ENCODE results near the gene SPRR3.

The SPRR3 gene

DNA sequence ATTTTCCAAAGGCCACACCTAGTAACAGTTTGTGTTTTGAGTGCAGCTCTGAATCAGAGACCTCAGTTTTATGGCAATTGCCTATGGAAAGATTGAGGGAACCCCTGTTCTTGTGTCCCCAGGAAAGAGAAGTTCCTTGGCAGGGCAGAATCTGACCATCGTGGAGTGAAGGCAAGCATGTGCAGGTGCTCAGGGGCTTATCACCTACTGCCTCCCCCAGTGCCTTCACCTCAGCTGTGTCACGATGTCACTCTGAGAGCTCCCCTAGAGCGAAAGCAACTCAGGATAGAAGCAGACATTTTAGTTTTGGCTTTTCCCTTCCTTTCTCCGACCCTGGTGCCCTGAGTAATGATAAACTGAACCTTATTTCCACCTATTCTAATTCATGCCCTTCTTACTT lies 19.5 kb upstream of the SPRR3 start:
- H3K27me3 ChIP-seq (replicated peaks; ENCODE audit: control insufficient read depth, insufficient read depth, low read length, poor library complexity, severe bottlenecking): no peaks in the 10 kb centered on the region
- no peaks in the 10 kb centered on the region for H3K9me3 ChIP-seq (ENCODE audit: control insufficient read depth, low read length)
- H3K27ac ChIP-seq (ENCODE audit: insufficient read depth, low read length, poor library complexity, severe bottlenecking): no peak overlapping the region
- H3K36me3 ChIP-seq (ENCODE audit: control insufficient read depth, insufficient read depth, low read length): no peaks in the 10 kb centered on the region
- H3K4me3 ChIP-seq (ENCODE audit: insufficient read depth, low read depth, low read length, poor library complexity, severe bottlenecking): no peak overlapping the region
- DNase-seq: no peak
- no peaks in the 10 kb centered on the region for H3K4me1 ChIP-seq (ENCODE audit: control insufficient read depth, insufficient read depth, low read length, poor library complexity, severe bottlenecking)

DNA sequence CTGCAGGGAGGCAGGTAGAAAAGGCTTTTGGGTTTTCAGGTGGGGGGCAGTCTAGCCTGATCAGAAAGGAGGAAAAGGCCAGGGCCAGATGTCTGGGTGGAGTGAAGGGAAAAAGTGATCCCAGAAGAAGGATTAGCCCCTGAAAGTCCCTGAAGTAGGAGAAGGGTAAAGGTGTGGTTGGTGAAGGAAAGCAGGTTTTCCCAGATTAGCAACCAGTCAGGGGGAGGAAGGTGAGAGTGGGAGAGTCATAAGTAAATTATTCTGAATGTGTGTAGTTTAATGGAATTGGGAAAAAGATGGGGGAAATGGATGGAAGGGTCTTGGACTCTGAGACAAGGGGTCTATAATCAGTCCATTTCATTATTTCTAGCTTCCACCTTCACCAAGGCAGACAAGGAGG lies 18.3 kb upstream of the SPRR3 start:
- Histone ChIP-seq H3K27ac (ENCODE audit: insufficient read depth, low read length, poor library complexity, severe bottlenecking) (no peak overlapping the region), H3K9me3 (ENCODE audit: control insufficient read depth, low read length) (no peaks in the 10 kb centered on the region), H3K4me1 (ENCODE audit: control insufficient read depth, insufficient read depth, low read length, poor library complexity, severe bottlenecking) (no peaks in the 10 kb centered on the region), H3K27me3 (replicated peaks; ENCODE audit: control insufficient read depth, insufficient read depth, low read length, poor library complexity, severe bottlenecking) (no peaks in the 10 kb centered on the region), H3K4me3 (ENCODE audit: insufficient read depth, low read depth, low read length, poor library complexity, severe bottlenecking) (no peak overlapping the region), H3K36me3 (ENCODE audit: control insufficient read depth, insufficient read depth, low read length) (no peaks in the 10 kb centered on the region)
- no peak for DNase-seq

DNA sequence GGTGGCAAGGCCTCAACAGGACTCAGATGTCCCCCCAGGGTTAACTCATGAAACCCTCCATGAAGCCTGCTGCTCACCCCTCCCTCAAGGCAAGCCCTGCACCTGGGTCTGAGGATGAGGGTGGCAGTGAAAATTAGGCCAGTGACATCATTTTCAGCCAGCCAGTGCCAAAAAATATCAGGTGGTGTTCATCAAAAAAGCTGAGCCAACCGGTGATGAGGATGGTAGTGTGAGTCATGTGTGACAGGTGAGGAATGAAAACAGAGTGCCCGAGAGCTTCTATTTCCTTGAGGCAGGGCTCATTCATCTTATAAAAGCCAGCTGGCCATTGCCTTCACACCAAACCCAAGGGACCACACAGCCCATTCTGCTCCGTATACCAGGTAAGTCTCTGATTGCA lies 17.8 kb upstream of the SPRR3 start, which contains the start of gene SPRR1A:
TSS of gene SPRR1A (plus strand) at position 339 of the 400 bp plus-strand sequence. CDS start 1,150 bp downstream, outside the sequence.
- Histone ChIP-seq H3K36me3 (ENCODE audit: control insufficient read depth, insufficient read depth, low read length) (no peaks in the 10 kb centered on the region), H3K4me1 (ENCODE audit: control insufficient read depth, insufficient read depth, low read length, poor library complexity, severe bottlenecking) (no peaks in the 10 kb centered on the region), H3K27me3 (replicated peaks; ENCODE audit: control insufficient read depth, insufficient read depth, low read length, poor library complexity, severe bottlenecking) (no peaks in the 10 kb centered on the region), H3K4me3 (ENCODE audit: insufficient read depth, low read depth, low read length, poor library complexity, severe bottlenecking) (no peak within 1 kb of the TSS), H3K9me3 (ENCODE audit: control insufficient read depth, low read length) (no peaks in the 10 kb centered on the region), H3K27ac (ENCODE audit: insufficient read depth, low read length, poor library complexity, severe bottlenecking) (no peak within 1 kb of the TSS)
- no peak for DNase-seq

DNA sequence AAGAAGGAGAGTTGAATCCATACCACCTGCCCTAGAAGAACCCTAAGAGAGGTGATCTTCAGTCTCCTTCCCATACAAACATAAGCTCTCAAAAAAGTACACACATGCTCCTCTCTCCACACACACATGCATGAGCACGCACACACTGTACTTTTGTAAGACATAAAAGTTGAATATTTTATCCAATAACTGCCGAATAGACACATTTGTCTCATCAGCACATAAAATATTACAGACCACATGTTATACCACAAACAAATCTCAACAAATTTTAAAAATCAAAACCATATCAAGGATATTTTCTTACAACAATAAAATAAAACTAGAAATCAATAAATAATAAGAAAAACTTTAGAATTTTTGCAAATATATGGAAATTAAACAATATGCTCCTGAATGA lies 15.0 kb upstream of the SPRR3 start:
- Histone ChIP-seq H3K4me1 (ENCODE audit: control insufficient read depth, insufficient read depth, low read length, poor library complexity, severe bottlenecking) (no peaks in the 10 kb centered on the region), H3K27ac (ENCODE audit: insufficient read depth, low read length, poor library complexity, severe bottlenecking) (no peak overlapping the region), H3K9me3 (ENCODE audit: control insufficient read depth, low read length) (no peaks in the 10 kb centered on the region), H3K36me3 (ENCODE audit: control insufficient read depth, insufficient read depth, low read length) (no peaks in the 10 kb centered on the region), H3K4me3 (ENCODE audit: insufficient read depth, low read depth, low read length, poor library complexity, severe bottlenecking) (no peak overlapping the region), H3K27me3 (replicated peaks; ENCODE audit: control insufficient read depth, insufficient read depth, low read length, poor library complexity, severe bottlenecking) (no peaks in the 10 kb centered on the region)
- no peak for DNase-seq

DNA sequence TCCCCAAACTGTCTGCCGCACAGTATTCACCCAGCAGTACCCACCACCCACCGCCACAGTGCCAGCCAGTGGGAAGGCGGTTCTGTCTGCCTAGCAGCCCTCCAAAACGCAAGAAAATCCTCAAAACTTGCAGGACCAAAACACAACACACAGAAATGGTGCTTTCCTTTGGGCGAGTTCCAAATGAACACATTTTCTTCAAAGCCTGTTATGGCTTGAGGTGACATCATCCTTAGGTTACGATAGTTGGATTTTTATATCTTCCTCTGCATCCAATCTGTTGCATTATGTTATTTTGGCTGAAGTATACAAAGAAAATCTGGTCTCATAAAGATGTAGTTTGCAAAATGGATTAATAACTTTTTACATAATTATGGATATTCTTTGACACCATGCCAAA lies 8.4 kb upstream of the SPRR3 start:
- no peaks in the 10 kb centered on the region for H3K9me3 ChIP-seq (ENCODE audit: control insufficient read depth, low read length)
- H3K4me1 ChIP-seq (ENCODE audit: control insufficient read depth, insufficient read depth, low read length, poor library complexity, severe bottlenecking): no peaks in the 10 kb centered on the region
- H3K36me3 ChIP-seq (ENCODE audit: control insufficient read depth, insufficient read depth, low read length): no peaks in the 10 kb centered on the region
- DNase-seq: no peak
- no peak overlapping the region for H3K27ac ChIP-seq (ENCODE audit: insufficient read depth, low read length, poor library complexity, severe bottlenecking)
- no peaks in the 10 kb centered on the region for H3K27me3 ChIP-seq (replicated peaks; ENCODE audit: control insufficient read depth, insufficient read depth, low read length, poor library complexity, severe bottlenecking)
- H3K4me3 ChIP-seq (ENCODE audit: insufficient read depth, low read depth, low read length, poor library complexity, severe bottlenecking): no peak overlapping the region

DNA sequence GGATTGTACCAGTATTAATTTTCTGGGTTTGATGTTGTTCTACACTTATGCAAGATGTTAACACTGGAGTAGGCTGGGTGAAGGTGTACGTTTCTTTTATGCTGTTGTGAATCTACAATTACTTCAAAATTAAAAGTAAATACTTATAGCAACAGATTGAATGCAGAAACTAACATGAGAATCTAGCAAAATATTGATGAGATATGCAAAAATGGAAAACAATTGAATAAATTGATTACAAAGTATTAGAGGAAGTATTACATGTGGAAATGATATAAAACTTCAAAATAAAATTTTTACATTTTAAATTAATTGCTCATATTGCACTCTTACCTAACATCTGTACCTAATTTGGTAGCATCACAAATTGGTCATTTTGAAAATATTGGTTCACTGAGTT lies 5.7 kb upstream of the SPRR3 start:
- Histone ChIP-seq H3K4me1 (ENCODE audit: control insufficient read depth, insufficient read depth, low read length, poor library complexity, severe bottlenecking) (no peaks in the 10 kb centered on the region), H3K27me3 (replicated peaks; ENCODE audit: control insufficient read depth, insufficient read depth, low read length, poor library complexity, severe bottlenecking) (no peaks in the 10 kb centered on the region), H3K4me3 (ENCODE audit: insufficient read depth, low read depth, low read length, poor library complexity, severe bottlenecking) (no peak overlapping the region), H3K36me3 (ENCODE audit: control insufficient read depth, insufficient read depth, low read length) (no peaks in the 10 kb centered on the region), H3K27ac (ENCODE audit: insufficient read depth, low read length, poor library complexity, severe bottlenecking) (no peak overlapping the region), H3K9me3 (ENCODE audit: control insufficient read depth, low read length) (no peaks in the 10 kb centered on the region)
- DNase-seq: no peak

DNA sequence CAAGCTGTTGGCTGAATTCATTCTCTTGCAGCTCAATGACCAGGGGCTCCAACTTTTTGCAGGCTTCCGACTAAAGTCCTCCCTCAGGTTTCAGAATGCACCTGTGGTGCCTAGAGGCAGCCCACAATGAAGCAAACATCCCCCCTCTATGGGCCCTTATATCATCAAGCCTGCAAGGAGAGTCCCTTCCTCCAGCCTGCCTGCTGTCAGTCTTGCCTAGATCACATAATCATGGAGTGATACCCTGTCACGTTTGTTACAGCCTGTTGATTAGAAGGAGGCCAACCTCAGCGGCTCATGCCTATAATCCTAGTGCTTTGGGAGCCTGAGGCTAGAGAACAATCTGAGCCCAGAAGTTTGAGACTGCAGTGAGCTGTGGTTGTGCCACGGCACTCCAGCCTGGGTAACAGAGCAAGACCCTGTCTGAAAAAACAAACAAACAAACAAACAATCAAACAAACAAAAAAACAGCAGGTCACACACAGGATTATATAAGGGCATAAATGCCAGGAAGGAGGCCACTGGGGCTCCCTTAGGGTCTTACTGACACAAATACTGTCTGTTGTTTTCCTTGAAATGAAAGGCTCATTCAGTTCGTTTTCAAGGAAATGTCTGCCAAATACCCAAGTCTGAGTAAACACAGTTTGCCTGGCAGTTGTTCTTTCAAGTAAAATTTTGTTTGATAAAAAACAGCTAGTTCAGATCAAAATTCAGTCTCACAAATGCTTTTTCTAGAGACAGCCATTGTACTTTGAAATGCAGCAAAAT lies 4.7 kb upstream of the SPRR3 start:
- Histone ChIP-seq H3K4me1 (ENCODE audit: control insufficient read depth, insufficient read depth, low read length, poor library complexity, severe bottlenecking) (no peaks in the 10 kb centered on the region), H3K36me3 (ENCODE audit: control insufficient read depth, insufficient read depth, low read length) (no peaks in the 10 kb centered on the region), H3K27me3 (replicated peaks; ENCODE audit: control insufficient read depth, insufficient read depth, low read length, poor library complexity, severe bottlenecking) (no peaks in the 10 kb centered on the region), H3K27ac (ENCODE audit: insufficient read depth, low read length, poor library complexity, severe bottlenecking) (no peak overlapping the region), H3K9me3 (ENCODE audit: control insufficient read depth, low read length) (no peaks in the 10 kb centered on the region), H3K4me3 (ENCODE audit: insufficient read depth, low read depth, low read length, poor library complexity, severe bottlenecking) (no peak overlapping the region)
- no peak for DNase-seq

DNA sequence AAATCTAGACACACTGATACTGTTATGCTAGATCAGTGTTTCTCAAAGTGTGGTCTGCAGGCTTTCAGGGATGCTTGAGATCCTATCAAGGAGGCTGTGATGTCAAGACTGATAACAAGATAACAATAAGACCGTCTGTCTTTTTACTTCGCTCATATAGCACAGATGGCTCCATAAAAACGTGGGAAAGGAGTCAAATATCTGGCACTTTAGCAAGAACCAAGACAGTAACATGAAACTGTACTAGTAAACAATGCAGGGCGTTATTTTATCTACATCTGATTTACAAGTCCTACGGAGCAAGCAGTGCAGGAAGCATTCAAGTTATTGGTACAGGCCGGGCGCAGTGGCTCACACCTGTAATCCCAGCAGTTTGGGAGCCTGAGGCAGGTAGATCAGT lies 3.6 kb upstream of the SPRR3 start:
- no peak overlapping the region for H3K27ac ChIP-seq (ENCODE audit: insufficient read depth, low read length, poor library complexity, severe bottlenecking)
- H3K36me3 ChIP-seq (ENCODE audit: control insufficient read depth, insufficient read depth, low read length): no peaks in the 10 kb centered on the region
- no peak for DNase-seq
- H3K27me3 ChIP-seq (replicated peaks; ENCODE audit: control insufficient read depth, insufficient read depth, low read length, poor library complexity, severe bottlenecking): no peaks in the 10 kb centered on the region
- H3K4me3 ChIP-seq (ENCODE audit: insufficient read depth, low read depth, low read length, poor library complexity, severe bottlenecking): no peak overlapping the region
- H3K9me3 ChIP-seq (ENCODE audit: control insufficient read depth, low read length): no peaks in the 10 kb centered on the region
- H3K4me1 ChIP-seq (ENCODE audit: control insufficient read depth, insufficient read depth, low read length, poor library complexity, severe bottlenecking): no peaks in the 10 kb centered on the region

DNA sequence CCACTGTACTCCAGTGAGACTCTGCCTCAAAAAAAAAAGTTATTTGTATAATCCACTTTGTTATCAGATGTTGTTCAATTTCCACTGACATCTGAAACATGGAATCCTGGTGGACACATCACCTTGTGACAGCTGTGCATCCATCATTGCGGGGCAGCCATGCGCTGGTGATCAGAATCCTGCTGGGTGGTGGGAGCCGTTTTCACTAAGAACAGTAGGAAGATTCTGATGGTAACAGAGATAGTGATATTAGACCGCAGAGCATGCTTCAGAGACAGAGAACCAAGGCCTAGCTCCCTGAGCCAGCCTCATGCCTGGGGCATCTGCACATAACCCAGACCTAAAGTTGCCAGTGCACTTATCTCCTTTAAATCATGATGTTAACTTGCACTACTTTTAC lies 3.1 kb upstream of the SPRR3 start:
- Histone ChIP-seq H3K27me3 (replicated peaks; ENCODE audit: control insufficient read depth, insufficient read depth, low read length, poor library complexity, severe bottlenecking) (no peaks in the 10 kb centered on the region), H3K27ac (ENCODE audit: insufficient read depth, low read length, poor library complexity, severe bottlenecking) (no peak overlapping the region), H3K9me3 (ENCODE audit: control insufficient read depth, low read length) (no peaks in the 10 kb centered on the region), H3K36me3 (ENCODE audit: control insufficient read depth, insufficient read depth, low read length) (no peaks in the 10 kb centered on the region), H3K4me1 (ENCODE audit: control insufficient read depth, insufficient read depth, low read length, poor library complexity, severe bottlenecking) (no peaks in the 10 kb centered on the region), H3K4me3 (ENCODE audit: insufficient read depth, low read depth, low read length, poor library complexity, severe bottlenecking) (no peak overlapping the region)
- DNase-seq: no peak

DNA sequence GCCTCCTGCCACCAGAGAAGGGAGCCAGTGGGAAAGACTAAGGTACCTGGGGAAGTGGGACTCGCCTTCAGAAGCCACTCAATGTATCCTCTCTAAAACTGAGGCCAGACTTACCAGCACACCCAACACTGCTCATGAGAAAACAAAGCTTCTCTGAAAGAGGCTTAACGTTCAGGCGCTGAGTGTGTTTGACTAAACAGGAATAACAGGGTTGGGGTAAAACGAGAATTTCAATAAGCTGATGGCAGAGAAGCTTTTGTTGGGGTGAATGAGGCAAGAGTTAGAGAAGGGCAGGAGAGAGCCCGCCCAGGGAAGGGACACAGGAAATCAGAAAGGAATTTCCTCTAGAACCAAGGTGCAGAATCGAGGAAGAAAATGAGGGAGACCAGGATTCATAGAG lies 1.7 kb upstream of the SPRR3 start:
- no peaks in the 10 kb centered on the region for H3K36me3 ChIP-seq (ENCODE audit: control insufficient read depth, insufficient read depth, low read length)
- H3K27ac ChIP-seq (ENCODE audit: insufficient read depth, low read length, poor library complexity, severe bottlenecking): no peak overlapping the region
- no peaks in the 10 kb centered on the region for H3K4me1 ChIP-seq (ENCODE audit: control insufficient read depth, insufficient read depth, low read length, poor library complexity, severe bottlenecking)
- H3K27me3 ChIP-seq (replicated peaks; ENCODE audit: control insufficient read depth, insufficient read depth, low read length, poor library complexity, severe bottlenecking): no peaks in the 10 kb centered on the region
- no peaks in the 10 kb centered on the region for H3K9me3 ChIP-seq (ENCODE audit: control insufficient read depth, low read length)
- no peak overlapping the region for H3K4me3 ChIP-seq (ENCODE audit: insufficient read depth, low read depth, low read length, poor library complexity, severe bottlenecking)
- no peak for DNase-seq
